ENCODE data around the gene ZNF787.
"Not testable (repeated sequence)": the region's sequence is repeated elsewhere in the genome, so short reads cannot be mapped to it uniquely, and the experiment has no call there.

ZNF787 gene

GRCh38 chr19:56121180-56122167, at the start of gene ZNF787:
Gene ZNF787 (minus strand): TSS chr19:56121295. CDS start chr19:56103217, 18,078 bp downstream.
- peak; percentile 99 for DNase-seq (ENCODE audit: low spot score)

GRCh38 chr19:56170261-56170660, 49.2 kb upstream of the ZNF787 start:
- DNase-seq (ENCODE audit: low spot score): no peak

GRCh38 chr19:56167064-56167578, 46.0 kb upstream of the ZNF787 start:
- no peak for DNase-seq (ENCODE audit: low spot score)

GRCh38 chr19:56163097-56163496, 42.0 kb upstream of the ZNF787 start:
- DNase-seq (ENCODE audit: low spot score): no peak

- DNase-seq (ENCODE audit: low spot score): no peak
Measured at GRCh38 chr19:56162258-56162657, 41.2 kb upstream of the ZNF787 start.

GRCh38 chr19:56161534-56161933, 40.4 kb upstream of the ZNF787 start:
- no peak for DNase-seq (ENCODE audit: low spot score)

GRCh38 chr19:56159622-56160271, 38.7 kb upstream of the ZNF787 start:
- no peak for DNase-seq (ENCODE audit: low spot score)

- no peak for DNase-seq (ENCODE audit: low spot score)
Measured at GRCh38 chr19:56159009-56159559, 38.0 kb upstream of the ZNF787 start.

- no peak for DNase-seq (ENCODE audit: low spot score)
Measured at GRCh38 chr19:56158170-56158757, 37.2 kb upstream of the ZNF787 start.

- DNase-seq (ENCODE audit: low spot score): no peak
Measured at GRCh38 chr19:56156768-56157167, 35.7 kb upstream of the ZNF787 start.

- no peak for DNase-seq (ENCODE audit: low spot score)
Measured at GRCh38 chr19:56155124-56155687, 34.1 kb upstream of the ZNF787 start.

GRCh38 chr19:56153507-56153906, 32.4 kb upstream of the ZNF787 start:
- no peak for DNase-seq (ENCODE audit: low spot score)

- DNase-seq (ENCODE audit: low spot score): no peak
Measured at GRCh38 chr19:56152644-56153043, 31.5 kb upstream of the ZNF787 start.

- DNase-seq (ENCODE audit: low spot score): no peak
Measured at GRCh38 chr19:56150358-56150757, 29.3 kb upstream of the ZNF787 start.

GRCh38 chr19:56149656-56150038, 28.6 kb upstream of the ZNF787 start:
- no peak for DNase-seq (ENCODE audit: low spot score)

- DNase-seq (ENCODE audit: low spot score): not testable (repeated sequence)
Measured at GRCh38 chr19:56148955-56149655, 28.0 kb upstream of the ZNF787 start.

- DNase-seq (ENCODE audit: low spot score): no peak
Measured at GRCh38 chr19:56148096-56148495, 27.0 kb upstream of the ZNF787 start.

GRCh38 chr19:56147307-56147706, 26.2 kb upstream of the ZNF787 start:
- DNase-seq (ENCODE audit: low spot score): no peak

- DNase-seq (ENCODE audit: low spot score): no peak
Measured at GRCh38 chr19:56146904-56147303, 25.8 kb upstream of the ZNF787 start.

- DNase-seq (ENCODE audit: low spot score): no peak
Measured at GRCh38 chr19:56145698-56146097, 24.6 kb upstream of the ZNF787 start.

GRCh38 chr19:56144831-56145230, 23.7 kb upstream of the ZNF787 start:
- DNase-seq (ENCODE audit: low spot score): no peak
